GM23338 (cell line): ENCODE data around the gene SLC7A4.

Experiments used
- CREB1 ChIP-seq: fragments of 250-450 bp; sonication (Bioruptor Pico); IDR thresholded peaks from 2 replicates; pipeline ENCODE4 v1.5.0; 2020; ENCODE audit warnings: low read depth, mild to moderate bottlenecking, moderate library complexity
- ETS1 ChIP-seq: IDR thresholded peaks from 2 replicates; pipeline ENCODE4 v1.6.1; 2016; ENCODE audit warnings: antibody characterized with exemption
- EZH2 ChIP-seq: fragments of 200-600 bp; sonication (generic); IDR thresholded peaks from one replicate; pipeline ENCODE4 v1.8.0; 2017; ENCODE audit warnings: antibody characterized with exemption, mild to moderate bottlenecking, low read depth; ENCODE audit not compliant: unreplicated experiment
- EZH2phosphoT487 ChIP-seq: fragments of 200-600 bp; sonication (generic); IDR thresholded peaks from one replicate; pipeline ENCODE4 v1.8.1; 2018; ENCODE audit warnings: antibody characterized with exemption; ENCODE audit not compliant: unreplicated experiment
- JUNB ChIP-seq: IDR thresholded peaks from one replicate; pipeline ENCODE4 v1.6.1; 2016; ENCODE audit warnings: antibody characterized with exemption; ENCODE audit not compliant: unreplicated experiment
- POLR2AphosphoS5 ChIP-seq: IDR thresholded peaks from 2 replicates; pipeline ENCODE4 v1.6.1; 2016; ENCODE audit warnings: antibody characterized with exemption, low read depth
- REST ChIP-seq: IDR thresholded peaks from one replicate; pipeline ENCODE4 v1.6.1; 2018; ENCODE audit warnings: antibody characterized with exemption; ENCODE audit not compliant: unreplicated experiment
- ZNF114 ChIP-seq: fragments of 250-450 bp; sonication (Bioruptor Pico); IDR thresholded peaks from 2 replicates; pipeline ENCODE4 v1.5.0; 2020; ENCODE audit warnings: mild to moderate bottlenecking, moderate library complexity
- ZNF331 ChIP-seq: fragments of 250-450 bp; sonication (Bioruptor Pico); IDR thresholded peaks from 2 replicates; pipeline ENCODE4 v1.5.0; 2020; ENCODE audit warnings: low read depth, mild to moderate bottlenecking, moderate library complexity
- TF ChIP-seq, protein P1 (sequence below), 2 experiments: fragments of 200-600 bp in 1 of 2; sonication (generic) in 1 of 2; conservative IDR thresholded peaks; 2 replicates each; pipeline versions ENCODE4 v1.5.1 to v1.6.1; 2016 to 2017; ENCODE audit warnings: antibody characterized with exemption in 2 of 2, low read depth in 2 of 2, mild to moderate bottlenecking in 2 of 2, moderate library complexity in 1 of 2

DNA sequence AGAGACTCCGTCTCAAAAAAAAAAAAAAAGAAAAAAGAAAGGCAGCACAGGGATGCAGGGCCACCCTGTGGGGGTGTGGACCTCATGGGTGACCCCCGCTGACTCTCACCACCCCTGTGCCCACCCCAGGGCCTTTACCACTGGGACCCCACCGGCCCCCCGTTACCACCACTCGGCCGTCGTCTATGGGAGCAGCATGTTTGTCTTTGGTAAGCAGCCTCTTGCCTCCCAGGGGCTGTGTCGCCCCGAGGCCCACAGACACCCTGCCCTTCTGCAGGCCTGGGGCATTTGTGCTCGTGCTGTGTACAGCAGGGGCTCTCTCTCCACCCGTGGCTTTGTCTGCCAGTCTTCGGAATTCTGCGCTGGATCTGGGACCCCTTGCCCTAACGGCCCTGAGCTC, 45.0 kb downstream of the SLC7A4 start:
- TF ChIP-seq, protein P1, sequence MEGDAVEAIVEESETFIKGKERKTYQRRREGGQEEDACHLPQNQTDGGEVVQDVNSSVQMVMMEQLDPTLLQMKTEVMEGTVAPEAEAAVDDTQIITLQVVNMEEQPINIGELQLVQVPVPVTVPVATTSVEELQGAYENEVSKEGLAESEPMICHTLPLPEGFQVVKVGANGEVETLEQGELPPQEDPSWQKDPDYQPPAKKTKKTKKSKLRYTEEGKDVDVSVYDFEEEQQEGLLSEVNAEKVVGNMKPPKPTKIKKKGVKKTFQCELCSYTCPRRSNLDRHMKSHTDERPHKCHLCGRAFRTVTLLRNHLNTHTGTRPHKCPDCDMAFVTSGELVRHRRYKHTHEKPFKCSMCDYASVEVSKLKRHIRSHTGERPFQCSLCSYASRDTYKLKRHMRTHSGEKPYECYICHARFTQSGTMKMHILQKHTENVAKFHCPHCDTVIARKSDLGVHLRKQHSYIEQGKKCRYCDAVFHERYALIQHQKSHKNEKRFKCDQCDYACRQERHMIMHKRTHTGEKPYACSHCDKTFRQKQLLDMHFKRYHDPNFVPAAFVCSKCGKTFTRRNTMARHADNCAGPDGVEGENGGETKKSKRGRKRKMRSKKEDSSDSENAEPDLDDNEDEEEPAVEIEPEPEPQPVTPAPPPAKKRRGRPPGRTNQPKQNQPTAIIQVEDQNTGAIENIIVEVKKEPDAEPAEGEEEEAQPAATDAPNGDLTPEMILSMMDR (conservative IDR thresholded peaks at IDR 0.05; ENCODE audit: low read depth in 2 of 2) = no peak
- no peak for TF ChIP-seq JUNB
- TF ChIP-seq POLR2AphosphoS5 = no peak
- no peak for TF ChIP-seq ZNF114 (CRISPR knock-in tag)
- TF ChIP-seq EZH2 = no peak
- TF ChIP-seq ETS1 = no peak
- no peak for TF ChIP-seq EZH2phosphoT487
- TF ChIP-seq REST = no peak
- TF ChIP-seq CREB1 = no peak
- TF ChIP-seq ZNF331 (CRISPR knock-in tag) = no peak
